Measurements from ENCODE around the gene FOSB.

The FOSB gene

DNA sequence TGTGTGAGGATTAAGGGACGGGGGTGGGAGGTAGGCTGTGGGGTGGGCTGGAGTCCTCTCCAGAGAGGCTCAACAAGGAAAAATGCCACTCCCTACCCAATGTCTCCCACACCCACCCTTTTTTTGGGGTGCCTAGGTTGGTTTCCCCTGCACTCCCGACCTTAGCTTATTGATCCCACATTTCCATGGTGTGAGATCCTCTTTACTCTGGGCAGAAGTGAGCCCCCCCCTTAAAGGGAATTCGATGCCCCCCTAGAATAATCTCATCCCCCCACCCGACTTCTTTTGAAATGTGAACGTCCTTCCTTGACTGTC, 5.5 kb downstream of the FOSB start:
- TF ChIP-seq CTCF (IDR thresholded peaks at IDR 0.05; ENCODE audit: extremely low read depth, missing control alignments), result no peak
- DNase-seq (ENCODE audit: low spot score), result no peak

GRCh38 chr19:45473682-45474605, 6.1 kb downstream of the FOSB start:
- no peak for TF ChIP-seq CTCF (IDR thresholded peaks at IDR 0.05; ENCODE audit: extremely low read depth, missing control alignments)
- DNase-seq (ENCODE audit: low spot score), result no peak

DNA sequence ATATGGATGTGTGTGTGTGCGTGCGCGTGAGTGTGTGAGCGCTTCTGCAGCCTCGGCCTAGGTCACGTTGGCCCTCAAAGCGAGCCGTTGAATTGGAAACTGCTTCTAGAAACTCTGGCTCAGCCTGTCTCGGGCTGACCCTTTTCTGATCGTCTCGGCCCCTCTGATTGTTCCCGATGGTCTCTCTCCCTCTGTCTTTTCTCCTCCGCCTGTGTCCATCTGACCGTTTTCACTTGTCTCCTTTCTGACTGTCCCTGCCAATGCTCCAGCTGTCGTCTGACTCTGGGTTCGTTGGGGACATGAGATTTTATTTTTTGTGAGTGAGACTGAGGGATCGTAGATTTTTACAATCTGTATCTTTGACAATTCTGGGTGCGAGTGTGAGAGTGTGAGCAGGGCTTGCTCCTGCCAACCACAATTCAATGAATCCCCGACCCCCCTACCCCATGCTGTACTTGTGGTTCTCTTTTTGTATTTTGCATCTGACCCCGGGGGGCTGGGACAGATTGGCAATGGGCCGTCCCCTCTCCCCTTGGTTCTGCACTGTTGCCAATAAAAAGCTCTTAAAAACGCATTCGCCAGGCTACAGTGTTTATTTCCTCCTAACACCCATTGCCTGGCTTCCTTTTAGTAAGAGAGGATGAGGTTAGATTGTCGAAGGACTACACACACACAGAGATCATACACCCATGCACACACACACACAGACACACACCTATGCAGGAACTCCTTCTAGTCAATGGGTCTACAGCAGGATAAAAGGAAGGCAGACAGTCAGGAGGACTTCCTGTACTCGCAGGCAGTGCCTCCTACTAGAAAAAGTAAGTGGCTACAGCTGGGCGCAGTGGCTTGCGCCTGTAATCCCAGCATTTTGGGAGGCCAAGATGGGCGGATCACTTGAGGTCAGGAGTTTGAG, 7.1 kb downstream of the FOSB start:
- no peak for DNase-seq (ENCODE audit: low spot score)
- TF ChIP-seq CTCF (IDR thresholded peaks at IDR 0.05; ENCODE audit: extremely low read depth, missing control alignments), result no peak

GRCh38 chr19:45475537-45476291, 7.9 kb downstream of the FOSB start:
- no peak for TF ChIP-seq CTCF (IDR thresholded peaks at IDR 0.05; ENCODE audit: extremely low read depth, missing control alignments)
- no peak for DNase-seq (ENCODE audit: low spot score)

- no peak for TF ChIP-seq CTCF (IDR thresholded peaks at IDR 0.05; ENCODE audit: extremely low read depth, missing control alignments)
Observed at GRCh38 chr19:45476304-45476703, 8.5 kb downstream of the FOSB start.

GRCh38 chr19:45477186-45477585, 9.4 kb downstream of the FOSB start:
- no peak for DNase-seq (ENCODE audit: low spot score)

More at GRCh38 chr19:45476304-45476703, 8.5 kb downstream of the FOSB start:
- DNase-seq (ENCODE audit: low spot score), result no peak

More at GRCh38 chr19:45477186-45477585, 9.4 kb downstream of the FOSB start:
- TF ChIP-seq CTCF (IDR thresholded peaks at IDR 0.05; ENCODE audit: extremely low read depth, missing control alignments), result no peak
